Activated T-cell treated with anti-CD3 and anti-CD28 coated beads for 24 hours (primary cell): ENCODE data around the gene CPLX3.
"Not testable (repeated sequence)": the region's sequence is repeated elsewhere in the genome, so short reads cannot be mapped to it uniquely, and the experiment has no call there.

Source experiments
- DNase-seq: peaks from one replicate; pipeline ENCODE4 v3.0.0-alpha.2; 2020; ENCODE audit warnings: low read depth

The CPLX3 gene

DNA sequence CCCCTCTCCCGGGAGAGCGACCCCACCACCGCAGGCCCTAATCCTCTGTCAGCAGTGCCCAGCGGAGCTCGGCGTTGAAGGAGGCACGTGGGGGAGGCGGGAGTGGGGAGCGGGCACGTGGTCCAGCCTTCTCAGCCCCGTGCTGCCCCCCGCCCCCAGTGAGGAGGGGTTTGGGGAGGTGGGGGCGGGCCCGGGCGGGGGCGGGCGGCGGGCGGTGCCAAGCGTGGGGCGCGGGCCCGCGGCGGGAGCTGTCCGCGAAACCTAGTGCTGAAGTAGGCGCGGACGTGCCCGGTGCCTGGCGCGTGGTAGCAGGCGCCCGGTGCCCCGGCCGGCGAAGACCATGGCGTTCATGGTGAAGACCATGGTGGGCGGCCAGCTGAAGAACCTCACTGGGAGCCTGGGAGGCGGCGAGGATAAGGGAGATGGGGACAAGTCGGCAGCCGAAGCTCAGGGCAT is at the start of gene CPLX3:
CPLX3 (plus strand) TSS at position 264 of the 456 bp plus-strand sequence; CDS start at position 341, 77 bp downstream.
- no peak for DNase-seq

GRCh38 chr15:74776821-74777768 is 49.3 kb upstream of the CPLX3 start:
- DNase-seq = peak; percentile 55

DNA sequence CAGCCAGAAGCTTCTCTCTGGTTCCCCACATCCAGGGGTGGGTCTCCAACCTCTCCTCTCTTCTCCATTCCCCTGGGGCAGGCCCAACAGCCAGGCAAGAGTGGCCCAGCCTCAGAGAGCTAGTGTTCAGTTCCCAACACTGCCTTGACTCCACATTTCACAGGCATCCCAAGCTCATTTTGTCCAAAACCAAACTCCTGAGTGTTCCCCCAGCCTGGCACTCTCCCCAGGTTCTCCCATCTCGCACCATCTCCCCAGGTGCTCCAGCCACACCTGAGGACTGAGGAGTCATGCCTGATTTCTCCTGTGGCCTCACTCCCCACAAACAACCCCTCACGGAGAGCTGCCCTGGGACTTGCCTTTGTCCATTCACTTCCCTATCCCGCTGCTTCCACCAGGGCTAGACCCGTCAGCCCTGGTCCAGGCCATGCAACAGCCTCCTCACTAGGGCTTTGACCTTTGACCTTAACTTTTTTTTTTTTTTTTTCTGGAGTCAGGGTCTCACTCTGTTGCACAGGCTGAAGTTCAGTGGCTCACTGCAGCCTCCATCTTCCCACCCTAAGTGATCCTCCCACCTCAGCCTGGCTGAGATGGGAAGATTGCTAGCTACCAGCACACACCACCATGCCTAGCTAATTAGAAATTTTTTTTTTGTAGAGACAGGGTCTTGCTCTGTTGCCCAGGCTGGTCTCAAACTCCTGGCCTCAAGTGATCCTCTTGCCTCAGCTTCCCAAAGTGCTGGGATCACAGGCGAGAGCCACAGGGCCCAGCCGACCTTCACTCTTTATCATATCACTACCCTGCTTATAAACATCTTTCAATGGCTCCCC is 48.4 kb upstream of the CPLX3 start:
- DNase-seq = no peak

GRCh38 chr15:74778599-74778970 is 47.8 kb upstream of the CPLX3 start:
- no peak for DNase-seq

DNA sequence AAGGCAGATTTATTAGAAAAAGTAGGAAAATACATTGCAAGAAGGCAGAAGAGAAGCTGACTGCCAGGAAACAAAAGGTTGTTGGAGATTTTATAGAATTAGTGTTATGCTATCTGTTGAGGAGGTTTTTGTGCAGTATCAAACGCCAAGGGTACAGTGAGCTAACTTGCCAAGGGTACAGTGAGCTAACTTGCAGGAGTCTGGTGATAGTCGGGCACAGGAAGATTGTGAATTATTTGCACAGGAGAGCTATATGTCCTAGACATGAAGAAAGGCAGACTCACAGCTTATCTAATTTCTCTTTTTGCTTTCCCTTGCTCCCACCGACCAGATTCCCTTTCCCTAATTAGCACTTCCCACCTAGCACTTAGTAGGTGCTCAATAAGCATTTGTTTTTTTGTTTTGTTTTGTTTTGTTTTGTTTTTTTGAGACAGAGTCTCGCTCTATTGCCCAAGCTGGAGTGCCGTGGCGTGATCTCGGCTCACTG is 47.2 kb upstream of the CPLX3 start:
- no peak for DNase-seq

DNA sequence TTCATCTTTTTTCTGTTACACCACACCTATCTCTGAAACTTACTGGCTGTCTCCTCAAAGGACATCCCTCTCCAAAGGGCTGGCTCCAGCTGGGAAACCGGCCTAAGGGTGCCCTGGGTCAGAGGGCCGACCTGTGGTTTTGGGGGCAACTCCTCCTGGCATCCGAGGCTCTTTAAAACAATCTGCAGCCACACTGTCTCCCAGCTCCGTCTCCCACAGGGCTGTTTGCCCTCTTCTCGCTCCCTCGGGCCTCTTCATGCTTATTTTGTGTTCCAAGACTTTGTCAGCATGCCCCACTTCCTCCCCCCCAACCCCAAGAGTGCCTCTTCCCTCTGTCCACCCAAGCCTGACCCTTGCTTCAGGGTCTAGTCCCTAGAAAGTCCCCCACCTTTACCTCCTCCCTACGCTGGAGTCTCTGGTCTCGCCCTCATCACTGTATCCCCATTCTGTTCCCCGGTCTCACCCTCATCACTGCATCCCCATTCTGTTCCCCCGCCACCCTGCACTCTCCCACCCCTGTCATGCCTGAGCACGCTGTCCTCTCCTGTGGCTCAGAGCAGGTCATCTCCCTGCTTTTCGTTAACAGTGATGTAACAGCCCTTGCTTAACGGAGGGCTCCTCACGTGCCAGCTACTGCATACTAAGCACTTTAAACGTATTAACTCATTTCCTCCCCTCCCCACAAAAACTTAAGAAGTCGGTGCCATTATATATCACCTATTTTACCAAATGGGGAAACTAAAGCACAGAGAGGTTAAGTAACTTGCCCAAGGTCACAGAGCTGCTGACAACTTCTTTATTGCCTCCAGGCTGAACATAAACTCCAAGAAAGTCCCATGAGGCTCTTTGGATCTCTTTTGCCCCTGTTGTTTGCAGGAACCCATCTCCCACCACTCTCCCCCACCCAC is 45.6 kb upstream of the CPLX3 start:
- no peak for DNase-seq

GRCh38 chr15:74781431-74782258 is 44.8 kb upstream of the CPLX3 start, which contains the start of gene CSK:
Gene CSK (plus strand): TSS chr15:74782080. CDS start chr15:74798298, 16,218 bp downstream.
- DNase-seq = peak; percentile 72

DNA sequence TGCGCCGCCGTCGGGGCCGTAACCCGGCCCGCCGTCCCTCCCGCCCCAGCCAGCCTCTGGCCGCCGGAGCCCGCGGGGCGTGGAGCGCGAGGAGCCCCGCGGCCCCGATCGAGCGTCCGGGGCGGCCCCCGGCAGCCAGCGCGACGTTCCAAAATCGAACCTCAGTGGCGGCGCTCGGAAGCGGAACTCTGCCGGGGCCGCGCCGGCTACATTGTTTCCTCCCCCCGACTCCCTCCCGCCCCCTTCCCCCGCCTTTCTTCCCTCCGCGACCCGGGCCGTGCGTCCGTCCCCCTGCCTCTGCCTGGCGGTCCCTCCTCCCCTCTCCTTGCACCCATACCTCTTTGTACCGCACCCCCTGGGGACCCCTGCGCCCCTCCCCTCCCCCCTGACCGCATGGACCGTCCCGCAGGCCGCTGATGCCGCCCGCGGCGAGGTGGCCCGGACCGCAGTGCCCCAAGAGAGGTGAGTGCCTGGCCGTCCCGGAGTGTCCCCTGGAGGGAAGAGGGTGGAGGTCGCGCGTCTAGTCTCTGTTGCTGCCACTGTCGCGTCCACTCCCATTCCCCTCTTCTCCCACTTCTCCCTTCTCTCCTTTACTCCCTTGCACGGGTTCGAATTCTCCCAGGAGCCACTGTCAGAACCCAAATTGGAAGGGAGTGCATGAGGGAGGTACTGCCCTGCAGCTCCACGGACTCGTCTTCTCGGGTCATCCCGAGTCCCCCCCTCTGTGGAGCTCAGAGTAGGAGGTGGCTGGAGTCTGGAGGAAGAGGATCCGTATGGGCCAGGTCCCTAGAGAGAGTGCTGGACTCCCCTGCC is 44.0 kb upstream of the CPLX3 start:
- no peak for DNase-seq

GRCh38 chr15:74783072-74783807 is 43.2 kb upstream of the CPLX3 start:
- DNase-seq = no peak

DNA sequence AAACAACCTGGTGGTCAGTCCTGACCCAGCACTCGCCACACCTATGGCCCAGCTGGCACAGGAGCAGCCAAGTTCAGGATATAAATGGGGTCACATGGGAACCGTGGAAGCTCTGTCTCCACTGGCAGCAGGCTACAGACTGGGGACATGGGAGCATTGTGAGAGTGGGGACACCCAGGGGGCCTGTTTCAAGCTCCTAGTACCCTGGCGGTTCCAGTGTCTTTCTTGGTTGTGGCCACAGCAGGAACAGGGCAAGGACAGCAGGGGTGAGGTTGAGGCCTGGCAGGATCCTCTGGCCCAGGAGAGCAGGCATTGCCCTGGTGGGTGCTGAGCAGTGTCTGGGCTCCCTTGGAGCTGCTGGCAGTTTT is 42.6 kb upstream of the CPLX3 start:
- DNase-seq = no peak

- no peak for DNase-seq
Observed at GRCh38 chr15:74784426-74785193, 41.8 kb upstream of the CPLX3 start.

DNA sequence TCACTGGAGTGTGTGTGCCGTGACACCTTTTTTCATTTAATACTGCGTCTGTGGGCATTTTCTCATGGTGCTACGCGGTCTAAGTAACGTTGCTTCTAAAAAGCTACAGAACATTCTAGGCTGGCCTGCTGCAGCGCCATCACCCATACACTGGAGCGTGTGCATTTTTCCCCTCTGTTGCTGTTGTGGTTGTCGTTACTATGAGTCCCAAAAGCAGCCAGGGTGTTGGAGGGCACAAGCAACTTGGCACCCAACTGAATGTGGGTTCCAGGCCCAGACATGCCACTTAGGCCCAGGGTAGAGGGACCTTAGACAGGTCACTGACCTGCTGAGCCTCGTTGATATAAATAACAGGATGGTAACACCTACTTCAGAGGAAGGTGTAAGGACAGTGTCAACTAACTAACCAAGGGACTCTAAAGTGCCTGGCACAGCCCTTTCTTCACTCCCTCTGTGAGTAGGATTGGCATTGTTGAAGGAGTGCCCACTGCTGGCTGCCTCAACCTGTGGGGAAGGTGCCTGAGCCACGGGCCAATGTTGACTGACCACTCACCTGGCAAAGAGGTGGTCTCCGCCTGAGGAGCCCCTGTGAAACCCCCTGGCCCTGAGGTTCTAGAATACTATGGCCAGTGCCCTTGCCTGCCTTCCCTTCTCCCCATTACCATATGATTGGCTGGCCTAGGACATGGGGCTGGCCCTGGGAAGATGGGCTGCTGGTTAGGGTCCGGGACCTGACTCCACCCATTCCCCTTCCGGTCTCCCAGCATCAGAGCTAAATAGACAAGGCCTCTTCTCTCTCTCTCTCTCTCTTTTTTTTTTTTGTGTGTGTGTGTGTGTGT is 41.0 kb upstream of the CPLX3 start:
- DNase-seq = no peak

DNA sequence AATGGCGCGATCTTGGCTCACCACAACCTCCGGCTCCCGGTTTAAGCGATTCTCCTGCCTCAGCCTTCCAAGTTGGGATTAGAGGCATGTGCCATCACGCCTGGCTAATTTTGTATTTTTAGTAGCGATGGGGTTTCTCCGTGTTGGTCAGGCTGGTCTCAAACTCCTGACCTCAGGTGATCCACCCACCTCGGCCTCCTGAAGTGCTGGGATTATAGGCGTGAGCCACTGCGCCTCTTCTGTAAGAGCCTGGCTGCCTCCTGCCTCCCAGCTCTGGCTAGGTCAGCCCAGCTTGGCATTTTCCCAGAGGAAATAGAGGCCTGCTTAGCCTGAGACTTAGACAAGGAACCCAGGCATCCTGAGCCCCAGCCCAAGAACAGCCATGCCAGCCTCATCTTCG is 40.3 kb upstream of the CPLX3 start:
- DNase-seq = not testable (repeated sequence)

DNA sequence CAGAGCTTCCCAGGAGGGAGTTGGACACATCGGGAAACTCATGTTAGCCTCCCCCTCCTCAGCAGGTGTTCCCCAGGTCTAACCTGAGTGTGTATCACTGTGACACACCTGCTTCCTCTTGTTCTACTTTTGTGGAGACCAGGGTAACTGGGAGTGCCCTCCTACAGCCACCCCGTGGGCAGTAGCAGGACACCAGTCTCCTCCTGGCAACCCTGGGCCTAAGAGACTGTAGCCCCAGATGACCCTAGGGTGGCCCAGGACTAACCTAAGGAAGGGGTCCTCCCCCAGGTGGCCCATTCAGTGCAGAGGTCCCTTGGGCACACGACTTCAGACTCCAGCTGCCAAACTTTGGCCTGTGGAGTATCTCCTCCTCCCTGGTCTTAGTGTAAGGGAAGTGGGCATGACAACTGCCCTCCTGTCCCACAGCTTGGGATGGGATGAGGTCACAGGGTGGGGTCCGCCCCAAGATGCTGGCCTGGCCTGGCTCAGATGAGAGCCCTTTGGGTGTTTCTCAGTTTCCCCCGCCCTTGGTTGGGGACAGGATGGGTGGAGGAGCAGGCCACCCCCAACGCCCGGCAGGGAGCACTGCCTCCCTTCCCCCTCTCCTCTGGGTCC is 39.8 kb upstream of the CPLX3 start:
- no peak for DNase-seq

- DNase-seq = peak; percentile 85
Observed at GRCh38 chr15:74787251-74788041, 39.0 kb upstream of the CPLX3 start.

DNA sequence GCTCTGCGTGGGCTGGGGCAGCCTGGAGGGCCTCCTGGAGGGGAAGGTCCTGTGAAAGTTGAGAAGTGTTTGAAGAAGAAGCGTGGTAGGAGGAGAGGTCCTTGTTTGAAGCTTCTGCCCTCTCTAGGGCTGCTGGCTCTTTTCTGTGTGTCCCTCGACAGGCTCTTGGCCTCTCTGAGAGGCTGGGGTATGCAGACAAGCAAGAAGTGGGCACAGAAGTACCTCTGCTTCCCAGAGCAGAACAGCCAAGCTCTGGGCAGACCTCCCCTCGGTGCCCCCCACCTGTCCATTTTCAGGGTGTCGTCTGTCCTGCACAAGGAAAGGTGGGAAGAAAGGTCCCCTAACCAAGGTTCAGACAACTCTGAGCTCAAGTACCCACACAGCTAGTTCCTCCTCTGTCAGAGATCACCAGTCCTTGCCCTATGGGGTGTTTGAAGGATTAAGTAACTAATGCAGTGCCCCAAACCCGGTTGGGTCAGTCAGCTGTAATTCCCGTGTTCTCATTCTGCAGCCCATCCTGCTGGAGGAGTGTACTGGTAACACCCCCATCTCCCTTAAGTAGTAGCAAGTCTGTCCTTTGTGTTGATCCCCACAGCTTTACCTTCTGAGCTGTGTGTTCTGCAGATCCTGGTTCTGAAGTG is 38.3 kb upstream of the CPLX3 start:
- DNase-seq = no peak
